OCI-LY7 (cell line): Measurements from ENCODE around the gene HMOX1. TPM values are rescaled to one million over a fixed set of nuclear protein-coding genes. Genes with fewer than 3 reads are reported as not detected.

Experiments used
- BruUV-seq: library from RNA; stranded (reverse); fragments of 400-500 nt; replicated peaks from 2 replicates; lab custom pipeline; 2021; lab: Mats Ljungman, UMichigan
- CTCF ChIA-PET: fragments of 300-600 bp; sonication (Branson Sonifier 250); formaldehyde crosslinking; loops from one replicate; lab custom pipeline; 2022; ENCODE audit warnings: antibody characterized with exemption; ENCODE audit not compliant: unreplicated experiment; lab: Charles Lee
- POLR2A ChIA-PET: fragments of 300-600 bp; sonication (Branson Sonifier 250); formaldehyde crosslinking; loops from one replicate; lab custom pipeline; 2022; ENCODE audit warnings: antibody characterized with exemption; lab: Charles Lee
- DNase-seq: peaks from one replicate; pipeline ENCODE4 v3.0.0-alpha.2; 2015; ENCODE audit warnings: low spot score
- H2AFZ ChIP-seq: fragments of 200-600 bp; sonication (generic), shearing (Covaris generic); 2 replicates; pipeline ENCODE4 v1.6.1; 2014; ENCODE audit warnings: mild to moderate bottlenecking, antibody characterized with exemption, low read length, moderate library complexity
- H3K27ac ChIP-seq: fragments of 200-600 bp; sonication (generic); 2 replicates; pipeline ENCODE4 v1.5.1; 2014; ENCODE audit warnings: mixed run types, low read depth, mild to moderate bottlenecking, moderate library complexity, low read length, inconsistent platforms; ENCODE audit not compliant: poor library complexity, severe bottlenecking
- H3K36me3 ChIP-seq: fragments of 200-600 bp; sonication (generic); 2 replicates; pipeline ENCODE4 v1.6.1; 2014; ENCODE audit warnings: mild to moderate bottlenecking, antibody characterized with exemption, low read length, moderate library complexity, mixed read lengths; ENCODE audit not compliant: insufficient read depth
- H3K4me1 ChIP-seq: fragments of 200-600 bp; sonication (generic); 2 replicates; pipeline ENCODE4 v1.5.1; 2014; ENCODE audit warnings: mild to moderate bottlenecking, low read length; ENCODE audit not compliant: insufficient read depth, poor library complexity, severe bottlenecking
- H3K4me2 ChIP-seq: fragments of 200-600 bp; sonication (generic); 2 replicates; pipeline ENCODE4 v1.6.1; 2014; ENCODE audit warnings: mild to moderate bottlenecking, low read length
- H3K4me3 ChIP-seq: fragments of 200-600 bp; sonication (generic); 2 replicates; pipeline ENCODE4 v1.5.1; 2014; ENCODE audit warnings: mild to moderate bottlenecking, low read depth, low read length; ENCODE audit not compliant: poor library complexity, severe bottlenecking
- H3K79me2 ChIP-seq: fragments of 200-600 bp; sonication (generic); 2 replicates; pipeline ENCODE4 v1.6.1; 2016; ENCODE audit warnings: low read depth, mild to moderate bottlenecking, low read length, moderate library complexity, mixed read lengths; ENCODE audit not compliant: insufficient read depth
- H3K9me2 ChIP-seq: fragments of 200-600 bp; sonication (generic); 2 replicates; pipeline ENCODE4 v1.6.1; 2016; ENCODE audit warnings: mild to moderate bottlenecking, low read length, mixed read lengths; ENCODE audit not compliant: insufficient read depth
- H3K9me3 ChIP-seq: fragments of 200-600 bp; sonication (generic); 2 replicates; pipeline ENCODE4 v1.6.1; 2014; ENCODE audit warnings: mild to moderate bottlenecking, mixed run types, low read length, mixed read lengths
- H4K20me1 ChIP-seq: fragments of 200-600 bp; sonication (generic); 2 replicates; pipeline ENCODE4 v1.6.1; 2014; ENCODE audit warnings: mild to moderate bottlenecking, antibody characterized with exemption, low read length, moderate library complexity, mixed read lengths; ENCODE audit not compliant: insufficient read depth
- EZH2phosphoT487 ChIP-seq: fragments of 200-600 bp; sonication (generic); IDR thresholded peaks from 2 replicates; pipeline ENCODE4 v1.6.1; 2018; ENCODE audit warnings: low read depth, borderline replicate concordance, mild to moderate bottlenecking, mixed run types, antibody characterized with exemption, low read length, moderate library complexity, mixed read lengths
- intact Hi-C: fragments of 100-400 bp; cut with micrococcal nuclease; formaldehyde crosslinking; loops from one replicate; pipeline ENCODE4 v1.10.0; 2022; ENCODE audit not compliant: unreplicated experiment
- total RNA-seq, 2 experiments: library from RNA; depleted of rRNA in 1 of 2; stranded (reverse); fragments of >200 nt in 1 of 2; shearing (Covaris generic) in 1 of 2; gene quantifications; 2 replicates each; pipeline ENCODE4 v1.2.3, GENCODE V29; 2014 to 2022
- TF ChIP-seq, protein P1 (sequence below): fragments of 200-600 bp; sonication (generic); conservative IDR thresholded peaks from 2 replicates; pipeline ENCODE4 v1.5.1; 2014; ENCODE audit warnings: mild to moderate bottlenecking, antibody characterized with exemption, low read length, moderate library complexity, mixed read lengths

HMOX1 gene
- total RNA-seq, 2 experiments from 2014 or later = 2.2 to 13.9 TPM

DNA sequence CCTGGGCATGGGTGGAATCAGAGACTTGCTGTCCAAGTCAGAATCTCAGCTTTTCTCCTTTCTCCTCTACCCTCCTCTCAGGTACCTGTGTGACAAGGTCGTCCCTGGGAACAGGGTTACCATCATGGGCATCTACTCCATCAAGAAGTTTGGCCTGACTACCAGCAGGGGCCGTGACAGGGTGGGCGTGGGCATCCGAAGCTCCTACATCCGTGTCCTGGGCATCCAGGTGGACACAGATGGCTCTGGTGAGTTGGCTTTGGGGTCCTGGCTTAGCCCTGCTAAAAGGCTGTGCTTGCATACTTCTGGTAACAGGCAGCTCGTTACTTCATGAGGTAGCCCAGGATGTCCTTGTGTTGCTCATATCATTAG lies 29.8 kb downstream of the HMOX1 start:
- intact Hi-C loops = loop anchor here (1.0 to 5.0 kb wide), 2 partner anchors 58 to 103 kb away; no protein-coding TSS in a partner anchor
- H3K4me3 ChIP-seq = peak overlapping the region; percentile 50
- peaks cover 99% of the 10 kb centered on the region for H3K36me3 ChIP-seq
- H3K4me1 ChIP-seq = peaks cover 80% of the 10 kb centered on the region
- ChIA-PET CTCF (interaction anchor here (0.8 to 1.4 kb wide), 4 partner anchors 58 to 372 kb away, joined by 3 to 5 read pairs (median 4); no protein-coding TSS in a partner anchor), POLR2A (interaction anchor here (1.4 to 3.2 kb wide), 4 partner anchors 9 to 59 kb away, joined by 3 to 13 read pairs (median 8); no protein-coding TSS in a partner anchor)
- H2AFZ ChIP-seq = no peak overlapping the region
- H3K79me2 ChIP-seq = peaks cover 22% of the 10 kb centered on the region; the same call in 1 of the 2 replicates
- peak overlapping the region; percentile 82 for H3K4me2 ChIP-seq
- peak overlapping the region; percentile 90 for H3K27ac ChIP-seq
- H3K9me3 ChIP-seq = no peaks in the 10 kb centered on the region
- no TSS peak for BruUV-seq
- no peak for DNase-seq
- peaks cover 6% of the 10 kb centered on the region for H4K20me1 ChIP-seq
- TF ChIP-seq, protein P1, sequence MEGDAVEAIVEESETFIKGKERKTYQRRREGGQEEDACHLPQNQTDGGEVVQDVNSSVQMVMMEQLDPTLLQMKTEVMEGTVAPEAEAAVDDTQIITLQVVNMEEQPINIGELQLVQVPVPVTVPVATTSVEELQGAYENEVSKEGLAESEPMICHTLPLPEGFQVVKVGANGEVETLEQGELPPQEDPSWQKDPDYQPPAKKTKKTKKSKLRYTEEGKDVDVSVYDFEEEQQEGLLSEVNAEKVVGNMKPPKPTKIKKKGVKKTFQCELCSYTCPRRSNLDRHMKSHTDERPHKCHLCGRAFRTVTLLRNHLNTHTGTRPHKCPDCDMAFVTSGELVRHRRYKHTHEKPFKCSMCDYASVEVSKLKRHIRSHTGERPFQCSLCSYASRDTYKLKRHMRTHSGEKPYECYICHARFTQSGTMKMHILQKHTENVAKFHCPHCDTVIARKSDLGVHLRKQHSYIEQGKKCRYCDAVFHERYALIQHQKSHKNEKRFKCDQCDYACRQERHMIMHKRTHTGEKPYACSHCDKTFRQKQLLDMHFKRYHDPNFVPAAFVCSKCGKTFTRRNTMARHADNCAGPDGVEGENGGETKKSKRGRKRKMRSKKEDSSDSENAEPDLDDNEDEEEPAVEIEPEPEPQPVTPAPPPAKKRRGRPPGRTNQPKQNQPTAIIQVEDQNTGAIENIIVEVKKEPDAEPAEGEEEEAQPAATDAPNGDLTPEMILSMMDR = no peak
- TF ChIP-seq EZH2phosphoT487 = no peak
- no peaks in the 10 kb centered on the region for H3K9me2 ChIP-seq

DNA sequence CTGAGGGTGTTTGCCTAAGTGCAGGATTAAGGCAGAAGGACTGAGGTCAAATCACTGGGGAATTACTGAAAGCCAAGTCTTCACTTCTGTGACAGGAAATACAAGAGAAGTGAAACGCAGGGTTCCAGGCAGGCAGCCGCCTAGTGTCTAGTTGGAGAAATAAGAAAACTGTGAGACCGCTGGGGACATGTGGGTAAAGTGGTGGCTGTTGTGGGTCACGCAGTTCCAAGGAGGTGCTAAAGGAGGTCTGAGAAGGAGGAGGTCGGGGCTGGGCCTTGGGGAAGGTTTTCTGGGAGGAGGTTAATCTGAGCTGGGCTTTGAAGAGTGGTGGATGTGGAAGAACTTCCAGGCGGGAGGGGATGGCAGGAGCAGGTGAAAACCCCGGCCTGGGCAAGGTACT lies 30.2 kb downstream of the HMOX1 start:
- ChIA-PET CTCF (interaction anchor here (0.7 to 1.4 kb wide), 2 partner anchors 60 to 67 kb away, joined by 4 to 5 read pairs; no protein-coding TSS in a partner anchor), POLR2A (interaction anchor here (2.6 kb wide), 1 partner anchor 59 kb away, joined by 10 read pairs; no protein-coding TSS in a partner anchor)
- no peak for TF ChIP-seq EZH2phosphoT487
- TF ChIP-seq, protein P1 = peak; percentile 79
- H3K4me1 ChIP-seq = peaks cover 80% of the 10 kb centered on the region
- no peak overlapping the region for H2AFZ ChIP-seq
- H4K20me1 ChIP-seq = peaks cover 6% of the 10 kb centered on the region
- no peaks in the 10 kb centered on the region for H3K9me3 ChIP-seq
- H3K4me2 ChIP-seq = peak overlapping the region; percentile 82
- peak overlapping the region; percentile 90 for H3K27ac ChIP-seq
- no TSS peak for BruUV-seq
- no peaks in the 10 kb centered on the region for H3K9me2 ChIP-seq
- DNase-seq = peak; percentile 87
- H3K79me2 ChIP-seq = peaks cover 22% of the 10 kb centered on the region; the same call in 1 of the 2 replicates
- H3K36me3 ChIP-seq = peaks cover 99% of the 10 kb centered on the region
- H3K4me3 ChIP-seq = peak overlapping the region; percentile 50
- intact Hi-C loops = loop anchor here (5.0 kb wide), 1 partner anchor 104 kb away; no protein-coding TSS in a partner anchor

DNA sequence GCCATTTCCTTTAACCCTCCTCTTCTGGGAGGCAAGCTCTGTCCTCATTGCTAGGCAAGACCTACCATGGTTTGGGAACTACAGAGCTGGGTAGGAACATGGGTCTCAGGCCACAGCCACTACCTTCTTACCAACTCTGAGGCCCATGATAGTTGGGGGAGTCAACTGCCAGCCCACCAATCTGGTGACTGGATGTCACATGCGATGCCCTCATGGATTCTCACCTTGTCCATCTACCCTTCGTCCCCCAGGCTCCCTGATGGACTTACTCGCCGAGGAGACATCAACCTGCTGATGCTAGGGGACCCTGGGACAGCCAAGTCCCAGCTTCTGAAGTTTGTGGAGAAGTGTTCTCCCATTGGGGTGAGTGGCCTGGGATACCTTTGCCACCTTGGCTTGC lies 32.7 kb downstream of the HMOX1 start:
- TF ChIP-seq EZH2phosphoT487 = no peak
- TF ChIP-seq, protein P1 = no peak
- BruUV-seq = no TSS peak
- DNase-seq = no peak
- H3K4me2 ChIP-seq = peak overlapping the region; percentile 50
- no peaks in the 10 kb centered on the region for H3K9me2 ChIP-seq
- H4K20me1 ChIP-seq = peaks cover 6% of the 10 kb centered on the region; the same call in 1 of the 2 replicates
- H3K36me3 ChIP-seq = peaks cover 97% of the 10 kb centered on the region
- no peaks in the 10 kb centered on the region for H3K9me3 ChIP-seq
- H3K4me1 ChIP-seq = peaks cover 60% of the 10 kb centered on the region
- peak overlapping the region; percentile 4 for H3K4me3 ChIP-seq
- ChIA-PET CTCF (interaction anchor here (1.7 kb wide), 1 partner anchor 62 kb away, joined by 4 read pairs; no protein-coding TSS in a partner anchor), POLR2A (interaction anchor here (1.5 kb wide), 1 partner anchor 16 kb away, joined by 3 read pairs; no protein-coding TSS in a partner anchor)
- no peak overlapping the region for H2AFZ ChIP-seq
- peaks cover 22% of the 10 kb centered on the region; the same call in 1 of the 2 replicates for H3K79me2 ChIP-seq
- intact Hi-C loops = loop anchor here (5.0 kb wide), 1 partner anchor 106 kb away; no protein-coding TSS in a partner anchor
- H3K27ac ChIP-seq = peak overlapping the region; percentile 63
